GM19455 (cell line): ENCODE measurements around the gene FHIT.
A peak's percentile ranks its signal among the peaks of the same experiment; 100 is the strongest.

Experiments used
- ATAC-seq: cut with Tn5 transposase; IDR thresholded peaks from one replicate; pipeline ENCODE4 v1.9.1; 2021; ENCODE audit not compliant: unreplicated experiment

Gene FHIT

DNA sequence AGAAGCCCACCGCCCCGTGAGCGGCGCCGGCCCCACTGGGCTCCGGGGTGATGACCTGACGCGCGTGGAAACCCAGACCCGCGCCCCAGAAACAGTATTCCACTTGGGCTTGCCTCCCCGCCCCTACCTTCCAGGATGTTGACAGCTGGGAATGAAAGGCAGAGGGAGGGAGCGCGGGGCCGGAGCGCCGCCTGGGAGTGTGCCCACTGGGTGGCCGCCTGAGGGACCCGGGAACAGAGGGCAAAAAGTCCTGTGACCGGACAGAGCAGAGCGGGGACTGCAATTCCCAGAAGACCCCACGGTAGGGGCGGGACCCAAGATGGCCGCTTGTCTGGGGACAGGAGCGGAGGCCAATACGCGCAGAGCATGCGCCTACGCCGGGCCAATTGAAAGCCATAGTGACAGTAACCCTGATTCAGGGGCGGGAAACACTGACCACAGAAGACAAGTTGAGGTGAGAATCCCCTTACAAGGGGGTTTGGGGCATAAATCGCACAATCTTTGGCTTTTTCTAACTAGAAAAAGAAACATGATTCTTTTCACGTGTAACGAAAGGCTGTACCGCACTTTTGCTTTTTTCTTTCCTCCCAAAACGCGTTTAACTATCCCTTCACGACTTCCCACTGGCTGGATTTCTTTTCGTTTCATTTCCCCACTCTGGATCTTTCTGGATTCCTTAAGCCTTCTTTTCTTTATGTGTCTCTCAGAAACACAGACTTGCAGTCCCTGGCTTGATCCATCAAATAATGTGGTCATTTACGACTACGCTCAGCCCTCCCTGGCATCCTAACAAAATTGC, at the start of gene FHIT:
Gene FHIT (minus strand): TSS at position 279 of the 799 bp plus-strand sequence.
- peak; percentile 92 for ATAC-seq

DNA sequence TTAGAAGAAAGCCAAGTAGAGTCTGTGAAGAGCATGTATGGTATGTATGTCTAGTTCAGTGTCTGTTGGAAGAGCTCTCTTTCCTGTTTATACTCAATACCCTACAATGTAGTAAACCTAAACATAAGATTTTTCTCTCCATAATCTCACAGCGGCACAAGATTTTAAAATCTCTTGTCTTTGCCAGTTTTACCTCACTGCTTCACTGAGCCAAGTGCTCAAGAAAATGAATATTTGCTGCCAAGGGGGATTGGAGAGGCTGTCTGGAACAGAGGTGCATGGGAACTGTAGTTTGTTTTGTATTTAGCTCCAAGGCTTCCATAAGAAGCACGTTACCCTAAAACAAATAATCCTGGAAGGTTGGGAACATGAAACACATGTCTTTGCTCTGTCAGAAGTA, 49.5 kb upstream of the FHIT start:
- ATAC-seq, result no peak

DNA sequence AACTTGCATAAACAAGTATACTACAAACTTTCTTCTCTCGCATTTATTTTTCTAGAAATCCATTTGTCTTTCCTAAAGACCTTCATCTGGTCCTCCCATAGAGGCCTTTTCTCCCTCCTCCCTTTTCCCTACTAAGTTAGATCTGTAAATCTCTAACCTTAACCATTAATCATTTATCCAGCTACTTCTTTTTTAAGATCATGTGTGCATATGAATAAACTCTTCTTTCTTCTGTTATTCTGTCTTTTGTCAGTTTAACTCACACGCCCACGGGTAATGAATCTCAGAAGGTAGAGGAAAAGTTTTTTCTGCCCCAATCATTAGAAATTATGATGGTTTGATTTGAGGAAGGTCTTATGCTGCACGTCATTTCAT, 48.7 kb upstream of the FHIT start:
- ATAC-seq, result no peak

DNA sequence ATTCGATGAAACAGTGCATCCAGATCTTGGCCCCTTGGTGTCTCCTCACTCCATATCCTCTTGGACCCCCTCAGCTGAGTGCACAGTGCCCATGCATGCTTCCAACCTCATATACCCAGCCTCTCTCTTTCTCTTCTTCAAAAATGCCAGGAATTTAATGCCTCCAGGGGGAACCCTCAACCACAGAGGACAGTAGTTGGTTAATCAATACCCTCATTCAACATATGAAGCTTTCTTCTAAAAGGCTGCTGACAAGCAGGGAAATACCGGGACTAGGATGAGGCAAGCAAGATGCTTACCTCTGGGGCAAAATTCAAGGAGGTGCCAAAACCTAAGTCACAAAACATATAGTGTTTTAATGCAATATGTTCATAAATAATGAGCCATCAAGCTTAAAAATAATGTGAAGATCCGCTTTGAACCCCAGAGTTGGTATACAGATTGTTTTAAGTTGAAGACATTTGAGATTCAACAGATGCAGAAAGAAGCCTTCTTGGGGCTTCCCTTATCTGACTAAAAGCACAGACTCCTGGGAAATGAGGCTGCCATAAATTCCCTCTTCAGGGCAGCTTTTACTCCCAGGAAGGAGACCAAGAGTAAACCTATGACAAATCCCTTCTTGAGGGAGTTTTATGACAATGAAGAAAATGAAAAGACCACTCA, 48.2 kb upstream of the FHIT start:
- no peak for ATAC-seq

DNA sequence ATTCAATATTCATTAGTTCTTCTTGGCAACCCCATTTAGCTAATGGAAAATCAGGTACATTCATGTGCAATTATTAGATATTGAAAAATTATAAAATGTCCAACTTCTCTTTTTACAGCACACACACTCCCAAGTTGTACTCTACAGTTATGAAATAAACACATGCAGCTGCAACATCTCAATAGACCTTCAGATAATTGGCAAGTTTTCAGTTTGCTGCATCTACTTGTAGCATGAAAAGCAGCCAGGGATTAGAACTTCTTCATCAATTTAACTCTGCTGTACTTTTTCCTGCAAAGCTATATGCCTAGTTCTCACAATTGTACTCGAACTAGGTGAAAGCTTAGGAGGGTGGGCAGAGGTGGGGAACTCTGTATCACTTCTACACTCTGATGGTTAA, 46.6 kb upstream of the FHIT start:
- ATAC-seq, result no peak

DNA sequence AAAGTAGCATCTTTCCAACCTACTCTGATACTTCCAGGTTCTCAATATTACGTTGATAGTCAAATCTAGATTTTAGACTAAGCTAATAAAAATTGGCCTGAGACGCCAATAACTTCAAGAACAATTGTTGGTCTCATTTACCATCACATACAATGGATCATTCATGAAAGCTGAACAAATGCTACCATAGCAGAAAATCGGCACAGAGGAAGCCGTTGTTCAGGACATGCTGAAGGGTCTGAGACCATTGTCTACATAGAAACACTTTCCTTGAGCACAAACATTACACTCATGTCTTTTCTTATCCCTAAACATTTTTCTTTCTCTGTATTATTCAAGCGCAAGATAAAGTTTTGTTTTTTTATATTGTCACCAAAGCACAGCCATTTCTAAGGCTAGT, 37.2 kb upstream of the FHIT start:
- ATAC-seq, result no peak

DNA sequence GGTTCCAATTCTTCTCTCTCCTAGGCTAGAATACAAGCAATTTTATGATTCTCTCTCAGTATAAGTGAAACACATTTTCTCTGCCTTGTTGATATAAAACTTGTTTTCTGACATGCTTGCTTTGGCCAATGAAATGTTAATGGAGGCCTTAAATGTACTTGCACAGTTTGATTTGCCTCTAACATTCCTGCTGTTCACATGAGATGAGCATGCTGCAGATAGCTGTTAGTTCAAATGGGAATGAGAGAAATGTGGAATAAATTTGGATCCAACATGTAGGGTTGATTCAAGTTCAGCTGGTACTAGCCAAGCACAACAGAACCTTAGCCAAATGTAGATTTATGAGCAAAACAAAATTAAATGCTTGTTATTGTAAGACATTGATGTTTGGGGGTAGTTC, 32.6 kb upstream of the FHIT start:
- no peak for ATAC-seq

DNA sequence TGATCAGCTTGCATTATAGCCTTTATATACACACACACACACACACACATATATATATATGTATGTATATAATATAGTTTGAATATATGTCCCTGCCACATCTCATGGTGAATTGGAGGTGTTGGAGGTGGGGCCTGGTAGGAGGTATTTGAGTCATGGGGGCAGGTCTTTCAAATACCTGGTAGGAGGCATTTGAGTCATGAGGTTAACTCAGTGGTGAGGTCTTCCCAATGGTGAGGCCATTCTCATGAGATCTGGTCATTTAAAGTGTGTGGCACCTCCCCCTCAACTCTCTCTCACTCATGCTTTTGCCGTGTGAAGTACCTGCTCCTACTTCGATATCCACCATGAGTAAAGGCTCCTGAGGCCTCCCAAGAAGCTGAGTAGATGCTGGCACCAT, 27.5 kb upstream of the FHIT start:
- no peak for ATAC-seq

DNA sequence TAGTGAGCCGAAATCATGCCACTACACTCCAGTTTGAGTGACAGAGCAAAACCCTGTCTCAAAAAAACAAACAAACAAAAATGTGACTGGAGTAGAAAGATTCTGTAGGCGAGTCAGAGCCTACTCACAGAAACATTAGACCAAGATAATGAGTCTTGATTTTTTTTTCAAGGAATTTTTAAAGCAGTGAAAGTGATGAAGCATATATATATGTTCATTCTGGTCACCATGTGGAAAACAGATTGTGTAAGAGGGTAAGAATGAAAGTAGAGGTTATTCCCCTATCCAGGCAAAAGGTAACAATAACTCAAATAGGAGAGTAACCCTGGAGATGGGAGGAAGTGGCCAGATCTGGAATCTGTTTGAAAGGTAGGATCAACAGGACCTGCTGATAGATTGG, 26.2 kb upstream of the FHIT start:
- ATAC-seq, result no peak

DNA sequence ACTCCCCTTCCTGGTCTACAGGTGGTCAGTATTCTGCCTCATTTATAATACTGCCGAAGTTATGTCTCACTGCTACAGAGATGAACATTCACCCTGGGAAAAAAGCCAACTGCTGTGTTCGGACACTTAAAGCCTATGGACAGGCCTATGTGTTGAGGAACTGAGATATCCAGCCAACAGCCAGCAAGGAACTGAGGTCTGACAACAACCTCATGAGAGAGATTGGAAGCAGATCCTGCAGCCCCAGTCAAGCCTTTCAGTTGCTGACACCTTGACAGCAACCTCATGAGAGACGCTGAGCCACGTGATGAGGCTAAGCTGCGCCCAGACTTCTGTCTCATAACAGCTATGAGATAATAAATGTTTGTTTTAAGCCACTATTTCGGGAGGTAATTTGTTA, 18.2 kb upstream of the FHIT start:
- ATAC-seq, result no peak

DNA sequence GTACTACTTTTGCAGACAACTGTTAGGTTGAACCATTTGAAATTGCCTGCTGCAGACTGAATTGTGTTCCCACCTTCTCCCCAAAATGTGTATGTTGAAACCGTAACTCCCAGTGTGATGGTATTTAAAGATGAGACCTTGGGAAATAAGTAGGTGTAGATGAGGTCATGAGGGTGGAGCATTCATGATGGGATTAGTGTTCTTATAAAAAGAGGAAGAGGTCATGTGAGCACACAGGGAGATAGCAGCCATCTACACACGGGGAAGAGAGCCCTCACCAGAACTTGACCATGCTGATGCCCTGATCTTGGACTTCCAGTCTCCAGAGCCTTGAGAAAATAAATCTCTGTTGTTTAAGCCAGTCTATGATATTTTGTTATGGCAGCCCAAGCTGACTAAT, 17.4 kb upstream of the FHIT start:
- ATAC-seq, result no peak

DNA sequence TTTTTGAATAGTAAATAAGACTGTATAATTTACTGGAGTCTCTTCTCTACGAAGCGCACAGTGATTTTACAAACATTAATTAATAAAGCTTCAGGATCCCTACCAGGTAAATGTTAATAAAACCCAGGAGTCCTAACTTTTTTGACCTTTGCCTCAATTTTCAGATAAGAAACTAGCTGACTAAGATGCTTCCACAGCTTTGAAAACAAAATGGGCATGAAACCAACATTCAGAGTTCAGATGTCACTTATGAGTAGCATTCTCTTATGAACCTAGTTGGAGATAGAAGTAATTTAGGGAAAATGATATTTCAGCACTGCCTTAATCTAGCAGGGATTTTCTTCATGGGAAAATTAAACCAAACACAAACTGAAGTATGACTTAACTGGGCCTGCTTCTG, 13.0 kb upstream of the FHIT start:
- no peak for ATAC-seq

DNA sequence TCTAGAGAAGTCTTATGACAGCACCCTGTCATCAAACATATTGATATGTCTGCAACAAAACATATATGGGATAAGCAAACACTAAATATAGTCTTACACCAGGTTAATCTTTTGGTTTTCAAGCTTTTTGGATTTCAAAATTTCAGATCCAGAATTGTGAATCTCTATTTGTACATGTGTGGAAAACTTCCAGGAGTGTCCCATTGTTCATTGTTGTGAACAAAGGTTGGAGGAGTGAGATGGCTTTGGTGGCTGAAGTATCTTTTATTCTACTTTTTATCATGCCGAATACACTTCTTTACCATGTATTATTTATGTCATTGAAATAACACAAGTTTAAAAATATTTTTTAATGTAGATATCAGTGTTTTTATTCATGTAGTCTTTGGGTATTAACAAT, 5.9 kb upstream of the FHIT start:
- ATAC-seq, result no peak

DNA sequence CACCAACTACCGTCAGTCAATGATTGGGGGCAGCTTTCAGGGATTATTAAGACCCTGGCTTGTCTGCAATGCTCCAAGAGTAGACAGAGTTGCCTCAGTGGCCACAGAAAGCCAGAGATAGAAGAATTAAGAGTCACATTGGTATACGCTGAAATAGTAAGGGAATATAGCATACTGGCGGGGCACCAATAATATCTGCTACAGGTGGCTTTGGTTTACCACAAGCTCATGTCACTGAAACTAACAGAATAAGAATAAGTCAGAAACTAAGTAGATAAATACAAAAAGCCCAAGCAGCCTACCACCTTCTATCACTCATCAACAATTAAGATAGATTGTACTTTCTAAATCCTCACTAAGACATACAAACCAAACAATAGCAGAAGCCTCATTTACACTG, 2.5 kb upstream of the FHIT start:
- ATAC-seq, result no peak

DNA sequence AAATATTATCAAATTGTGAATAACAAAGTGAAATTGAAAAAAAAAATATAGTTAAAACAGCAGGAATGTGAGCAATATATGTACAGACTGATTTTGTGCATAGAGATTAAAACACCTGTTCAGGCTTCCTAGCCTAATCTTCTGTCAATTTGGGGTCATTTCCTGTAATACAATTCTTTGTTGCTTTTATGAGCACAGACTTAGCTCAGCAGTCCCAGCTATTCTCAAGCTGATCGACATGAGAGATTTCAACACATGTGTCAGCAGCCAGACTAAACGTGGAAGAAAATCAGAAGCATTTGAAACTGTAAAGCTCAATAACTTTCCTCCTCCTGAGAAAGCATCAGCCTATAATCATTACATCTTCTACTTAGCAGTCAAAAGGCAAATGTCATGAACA, 1.6 kb upstream of the FHIT start:
- ATAC-seq, result no peak

DNA sequence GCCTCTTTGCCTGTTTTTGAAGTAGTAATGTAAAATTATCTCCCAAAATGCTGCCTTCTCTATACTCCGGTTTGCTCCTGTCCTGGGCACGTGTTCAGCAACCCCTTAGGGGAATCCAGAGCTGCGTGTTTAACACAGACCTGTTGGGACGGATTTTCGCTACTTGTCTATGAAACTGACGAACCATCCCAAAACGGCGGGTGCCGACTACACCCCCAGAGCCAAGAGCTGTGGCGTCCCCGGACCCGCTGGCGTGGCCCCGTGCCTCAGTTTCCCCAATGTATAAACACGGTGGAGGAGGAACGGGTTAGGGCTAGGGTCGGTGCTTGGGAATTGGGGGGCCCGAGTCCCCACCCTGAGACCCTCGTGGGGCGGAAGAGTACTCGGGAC, 473 bp downstream of the FHIT start:
- no peak for ATAC-seq

DNA sequence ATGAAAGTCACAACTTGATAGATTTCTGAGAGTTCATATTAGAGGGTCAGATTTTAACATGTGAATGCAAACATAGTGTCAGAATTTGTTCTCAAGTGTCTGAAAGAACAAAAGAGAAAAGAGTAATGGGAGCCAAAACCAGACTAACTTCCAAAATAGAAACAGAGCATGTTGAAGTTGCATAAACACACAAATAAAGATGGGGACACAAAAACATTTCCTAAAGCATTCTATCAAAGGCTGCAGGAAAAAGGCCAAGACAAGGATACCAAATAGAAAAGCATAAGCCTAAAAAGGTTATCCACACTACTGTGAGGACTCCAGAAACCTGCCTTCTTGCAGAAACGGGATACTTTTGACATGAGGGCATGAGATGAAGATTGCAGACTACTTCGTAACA, 2.8 kb downstream of the FHIT start:
- ATAC-seq, result no peak

DNA sequence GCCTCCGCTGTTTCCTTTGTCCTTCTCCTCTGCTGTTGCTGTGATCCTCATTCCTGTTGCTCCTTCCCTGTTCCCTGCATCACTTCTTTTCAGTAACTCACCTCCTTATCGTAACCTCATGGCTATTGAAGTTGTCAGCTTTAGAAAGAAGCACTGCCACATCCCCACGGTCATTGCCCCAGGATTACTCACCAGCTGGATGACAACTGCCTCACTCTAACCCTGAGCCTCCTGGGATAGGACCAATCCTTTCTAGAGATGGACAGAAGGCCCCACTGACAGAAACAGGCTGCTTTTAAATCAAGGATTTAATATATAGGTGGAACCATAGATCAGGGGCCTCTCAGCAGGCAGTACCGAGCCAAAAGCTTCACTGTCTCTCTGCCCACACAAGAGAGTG, 4.1 kb downstream of the FHIT start:
- ATAC-seq, result no peak

DNA sequence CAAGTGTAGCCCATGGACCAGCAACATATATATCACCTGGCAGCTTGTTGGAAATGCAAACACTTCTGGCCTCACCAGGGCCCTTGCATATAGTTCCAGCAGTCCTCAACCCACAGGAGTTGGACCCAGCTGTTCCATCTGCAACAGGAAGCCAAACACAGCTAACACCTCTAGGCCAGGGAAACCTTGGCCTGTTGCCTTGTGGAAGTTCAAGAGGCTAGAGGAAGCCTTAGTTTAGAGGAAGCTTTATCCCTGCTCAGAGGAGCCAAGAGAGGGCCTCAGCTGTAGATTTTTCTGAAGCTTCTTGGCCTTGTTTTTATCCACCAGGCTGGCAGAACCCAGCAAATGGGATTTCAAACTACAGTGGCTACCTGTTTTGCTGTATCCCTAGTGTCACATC, 11.4 kb downstream of the FHIT start:
- ATAC-seq, result no peak

DNA sequence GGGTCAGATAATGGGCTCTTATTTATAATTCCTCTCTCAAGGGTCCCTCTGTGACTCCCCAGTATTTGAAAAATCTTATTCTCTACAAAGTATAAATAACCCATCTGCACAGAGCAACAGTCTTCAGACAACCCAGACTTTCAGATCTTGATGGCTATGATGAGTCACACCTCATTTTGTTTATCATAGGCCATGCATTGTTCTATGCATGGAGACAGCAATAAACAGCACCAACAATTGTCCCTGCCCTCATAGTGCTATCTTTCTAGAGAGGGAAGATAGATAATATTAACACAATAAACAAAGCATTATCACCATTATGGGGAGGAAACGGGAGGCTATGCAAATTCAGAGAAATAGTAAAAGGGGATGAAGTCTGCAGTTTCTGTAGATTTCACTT, 13.4 kb downstream of the FHIT start:
- ATAC-seq, result no peak

DNA sequence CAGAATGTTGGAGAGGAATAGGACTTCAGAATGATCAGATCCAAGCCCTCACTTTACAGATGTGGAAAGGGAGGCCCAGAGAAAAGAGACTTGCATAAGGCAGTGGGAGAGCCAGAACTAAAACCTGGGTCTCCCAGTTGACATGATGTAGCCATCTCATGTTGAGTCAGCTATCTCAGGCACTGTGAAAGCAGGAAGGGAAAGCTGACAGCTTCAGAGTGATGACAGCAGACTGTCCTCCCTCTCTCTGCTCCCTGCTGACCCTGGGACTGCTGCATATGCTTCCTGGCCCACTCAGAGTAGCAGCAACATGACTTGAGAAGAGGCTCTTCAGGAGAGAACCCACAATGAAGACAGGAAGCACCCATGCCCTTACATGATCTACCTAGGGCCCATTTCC, 14.7 kb downstream of the FHIT start:
- ATAC-seq, result peak; percentile 85

DNA sequence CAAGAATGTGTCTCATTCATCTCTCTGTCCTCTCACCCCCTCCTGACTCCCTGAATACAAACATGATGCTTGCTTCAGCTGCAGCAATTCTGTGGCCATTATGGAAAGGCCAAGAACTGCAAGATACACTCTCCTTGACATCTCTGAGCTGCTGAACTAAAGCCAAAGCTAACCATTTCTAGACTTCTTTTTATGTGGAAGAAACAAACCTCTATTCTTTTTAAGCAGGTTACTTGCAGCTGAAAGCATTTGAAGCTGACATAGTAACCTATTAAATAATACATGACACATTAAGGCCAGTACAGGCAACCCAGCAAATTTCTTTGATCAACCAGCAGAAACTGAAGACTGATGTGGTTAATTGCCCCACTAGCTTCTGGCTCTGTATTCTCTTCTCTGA, 17.5 kb downstream of the FHIT start:
- no peak for ATAC-seq

DNA sequence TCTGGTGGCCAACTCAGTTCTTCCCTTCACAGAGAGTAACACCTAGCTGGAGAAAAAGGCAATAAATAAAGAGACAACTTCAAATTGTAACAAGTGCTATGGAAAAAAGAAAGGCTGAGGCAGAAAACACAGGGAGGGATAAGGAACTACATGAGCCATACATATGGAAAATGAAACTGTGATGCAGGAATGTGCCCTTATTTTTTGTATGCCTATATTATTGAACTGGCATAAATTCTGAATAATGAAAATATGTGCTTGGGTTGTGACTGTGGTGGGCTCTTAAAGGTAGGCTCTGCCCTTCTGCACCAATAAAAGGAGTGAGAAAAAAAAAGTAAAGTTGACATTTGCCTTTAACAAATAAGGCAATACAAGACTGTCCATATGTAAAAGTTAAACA, 19.6 kb downstream of the FHIT start:
- no peak for ATAC-seq
